ENCODE results near the gene COQ10A.

Gene COQ10A

DNA sequence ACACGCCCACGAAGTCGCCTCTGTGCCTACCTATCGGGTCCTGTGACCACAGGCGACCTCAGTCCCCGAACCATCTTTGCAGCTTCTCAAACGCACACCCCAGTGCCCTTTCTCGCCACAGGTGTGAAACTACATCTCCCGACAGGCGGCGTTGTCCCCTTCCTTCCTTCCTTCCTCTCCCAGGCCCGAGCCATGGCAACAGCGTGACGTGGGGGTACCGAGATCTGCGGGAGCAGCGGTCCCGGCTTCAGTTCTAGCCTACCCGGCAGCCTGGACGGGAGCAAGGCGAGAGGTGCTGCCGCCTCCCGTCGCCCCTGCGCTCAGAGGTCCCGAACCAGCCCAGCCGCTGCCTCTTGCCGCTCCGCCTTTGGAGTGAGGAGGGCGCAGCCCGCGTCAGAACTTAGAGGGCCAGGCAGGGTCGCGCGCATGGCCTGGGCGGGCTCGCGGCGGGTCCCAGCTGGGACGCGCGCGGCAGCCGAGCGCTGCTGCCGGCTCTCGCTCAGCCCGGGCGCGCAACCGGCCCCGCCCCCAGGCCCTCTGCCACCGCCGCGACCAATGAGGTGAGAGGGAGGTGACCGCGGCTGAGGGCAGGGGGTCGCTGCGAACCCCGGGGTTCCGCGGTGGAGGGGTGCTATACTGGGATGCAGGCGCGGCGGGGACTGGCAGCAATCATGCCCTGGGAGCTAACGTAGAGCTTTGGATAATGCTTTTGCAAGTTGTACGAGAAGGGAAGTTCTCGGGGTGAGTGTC lies at the start of gene COQ10A:
Gene COQ10A (plus strand): TSS at position 250 of the 750 bp plus-strand sequence. CDS start 177 bp downstream, at position 427.
- peak; percentile 93 for DNase-seq

DNA sequence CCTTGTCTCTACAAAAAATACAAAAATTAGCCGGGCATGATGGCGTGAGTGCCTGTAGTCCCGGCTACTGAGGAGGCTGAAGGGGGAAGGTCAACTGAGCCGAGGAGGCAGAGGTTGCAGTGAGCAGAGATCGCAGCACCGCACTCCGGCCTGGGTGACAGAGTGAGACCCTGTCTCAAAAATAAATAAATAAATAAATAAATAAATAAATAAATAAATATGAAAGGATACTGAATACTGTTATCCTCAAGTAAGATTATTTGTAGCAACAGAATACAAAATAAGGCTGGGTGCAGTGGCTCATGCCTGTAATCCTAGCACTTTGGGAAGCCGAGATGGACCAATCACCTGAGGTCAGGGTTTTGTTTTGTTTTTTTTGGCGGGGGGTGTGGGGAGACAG lies 46.9 kb upstream of the COQ10A start:
- no peak for DNase-seq

DNA sequence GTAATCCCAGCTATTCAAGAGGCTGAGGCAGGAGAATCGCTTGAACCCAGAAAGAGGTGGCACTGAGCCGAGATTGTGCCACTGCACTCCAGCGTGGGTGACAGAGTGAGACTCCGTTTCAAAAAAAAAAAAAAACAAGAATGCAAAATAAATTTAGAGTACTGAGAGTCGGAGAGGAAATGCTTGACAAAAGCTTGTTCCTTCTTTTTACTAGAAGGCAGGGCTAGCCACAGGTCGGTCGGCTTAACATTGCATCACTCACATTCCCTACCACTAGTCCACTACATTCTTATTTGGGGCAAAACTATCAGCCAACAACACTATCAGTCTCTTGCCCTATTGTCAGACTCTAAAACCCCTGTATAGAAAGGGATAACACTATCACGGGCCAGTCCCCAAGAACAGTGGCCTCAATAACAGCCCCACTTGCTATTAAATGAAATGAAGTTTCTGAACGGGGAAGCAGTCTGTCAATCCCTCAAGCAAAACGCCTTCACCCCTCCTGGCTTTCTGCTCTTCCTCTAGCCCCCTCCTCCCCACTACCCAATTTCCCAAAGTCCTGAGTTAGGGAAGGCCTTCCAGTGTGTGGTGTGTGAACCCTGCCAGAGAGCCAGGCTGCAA lies 46.0 kb upstream of the COQ10A start:
- no peak for DNase-seq

DNA sequence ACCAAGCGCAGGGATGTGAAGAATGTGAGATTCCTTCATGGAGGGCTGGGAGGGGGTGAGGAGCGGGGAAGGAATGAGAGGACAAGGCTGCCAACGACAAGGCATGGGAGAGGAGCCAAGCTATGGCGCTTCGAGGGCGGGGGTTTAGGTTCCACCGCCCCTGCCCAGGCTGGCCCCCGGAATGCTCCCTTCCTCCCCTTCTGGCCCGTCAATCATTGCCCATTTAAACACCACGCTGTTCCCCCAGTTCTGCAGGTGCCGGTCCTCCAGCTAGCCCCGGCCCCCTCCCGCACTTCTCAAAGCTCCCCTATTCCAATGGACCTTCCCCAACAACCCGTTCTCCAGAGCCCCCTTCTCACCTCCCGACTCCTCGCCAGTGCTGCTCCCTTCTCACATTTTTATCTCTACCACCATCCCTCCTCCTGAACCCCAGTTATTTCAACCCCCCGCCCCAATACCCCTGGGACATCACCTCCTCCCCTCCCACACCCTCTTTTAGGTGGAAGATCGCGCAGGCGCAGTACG lies 45.4 kb upstream of the COQ10A start:
- peak; percentile 86 for DNase-seq

DNA sequence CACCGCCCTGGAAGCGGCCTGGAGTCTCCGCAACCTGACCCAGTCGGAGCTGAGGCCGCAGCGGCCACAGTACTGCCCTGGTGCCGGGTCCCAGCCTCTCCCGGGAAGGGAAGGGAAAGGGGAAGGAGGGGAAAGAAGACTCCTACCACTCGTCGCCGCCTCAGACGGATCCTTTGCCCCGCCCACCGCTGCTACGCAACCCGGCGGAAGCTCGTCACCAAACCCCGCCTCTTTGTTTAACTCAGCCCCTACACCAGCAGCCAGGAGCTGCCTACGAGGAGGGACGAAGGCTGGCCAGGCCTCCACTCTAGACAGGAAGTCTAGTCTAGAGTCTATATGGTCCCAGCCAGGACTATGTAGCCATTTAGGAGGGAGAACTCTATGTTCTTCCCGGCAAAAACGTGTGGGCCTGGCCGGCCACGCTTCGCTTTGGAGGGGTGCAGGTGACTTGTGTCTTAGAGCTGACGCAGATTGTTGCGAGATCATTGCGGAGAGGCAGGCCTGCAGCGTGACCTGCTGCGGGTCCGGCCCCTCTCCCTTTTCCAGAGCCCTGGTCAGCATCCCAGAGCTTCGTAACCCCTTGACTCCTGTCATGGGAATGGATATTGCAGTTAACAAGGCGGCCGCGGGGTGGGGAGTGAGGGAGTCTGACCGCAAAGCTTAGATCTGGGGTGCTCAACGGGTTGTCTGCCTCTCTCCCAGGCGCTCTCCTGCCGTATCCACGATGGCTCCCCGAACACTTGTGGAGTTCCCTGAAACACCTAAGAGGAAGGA lies 44.8 kb upstream of the COQ10A start, which contains the start of gene RNF41:
Gene RNF41 (minus strand): TSS at position 166 of the 774 bp plus-strand sequence. CDS start 7,875 bp downstream, outside the sequence.
- DNase-seq, result peak; percentile 99

DNA sequence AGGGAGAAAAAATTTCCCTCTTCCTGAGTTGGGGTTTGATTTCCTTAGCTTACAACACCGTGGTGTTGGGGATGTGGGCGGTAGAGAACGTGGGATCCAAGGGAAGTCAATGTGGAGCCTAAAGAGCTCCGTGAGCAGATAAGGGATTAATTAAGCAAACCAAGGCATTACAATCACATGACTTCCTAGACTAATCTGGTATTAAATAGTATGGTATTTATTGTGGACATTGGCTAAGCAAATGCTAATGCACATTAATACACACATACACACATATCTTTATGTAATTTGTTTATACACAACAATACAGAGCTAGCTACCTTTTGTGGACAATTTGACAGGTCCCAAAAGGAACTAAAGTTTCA lies 44.2 kb upstream of the COQ10A start:
- no peak for DNase-seq

DNA sequence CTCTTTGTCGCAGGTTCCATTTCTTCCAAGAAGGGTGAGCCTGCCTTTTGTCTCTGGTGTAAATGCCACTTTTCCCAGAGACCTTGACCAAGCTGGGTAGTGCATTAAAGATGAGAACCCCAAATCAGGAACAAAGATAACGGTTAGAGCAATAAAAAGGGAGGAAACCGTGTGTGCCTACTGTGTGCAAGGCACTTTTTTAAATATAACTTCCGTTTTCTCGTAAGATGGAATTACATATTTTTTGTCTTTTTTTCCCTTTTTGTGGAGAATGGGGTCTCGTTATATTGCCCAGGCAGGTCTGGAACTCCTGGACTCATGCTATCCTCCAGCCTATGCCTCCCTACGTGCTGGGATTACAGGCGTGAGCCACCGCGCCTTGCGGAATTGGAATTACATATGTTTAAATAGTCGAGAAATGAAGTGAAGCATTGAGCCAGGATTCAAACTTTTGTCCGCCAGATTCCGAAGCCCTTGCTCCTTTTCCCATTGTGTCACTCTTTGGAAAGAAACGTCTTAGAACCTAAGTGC lies 43.1 kb upstream of the COQ10A start:
- no peak for DNase-seq

DNA sequence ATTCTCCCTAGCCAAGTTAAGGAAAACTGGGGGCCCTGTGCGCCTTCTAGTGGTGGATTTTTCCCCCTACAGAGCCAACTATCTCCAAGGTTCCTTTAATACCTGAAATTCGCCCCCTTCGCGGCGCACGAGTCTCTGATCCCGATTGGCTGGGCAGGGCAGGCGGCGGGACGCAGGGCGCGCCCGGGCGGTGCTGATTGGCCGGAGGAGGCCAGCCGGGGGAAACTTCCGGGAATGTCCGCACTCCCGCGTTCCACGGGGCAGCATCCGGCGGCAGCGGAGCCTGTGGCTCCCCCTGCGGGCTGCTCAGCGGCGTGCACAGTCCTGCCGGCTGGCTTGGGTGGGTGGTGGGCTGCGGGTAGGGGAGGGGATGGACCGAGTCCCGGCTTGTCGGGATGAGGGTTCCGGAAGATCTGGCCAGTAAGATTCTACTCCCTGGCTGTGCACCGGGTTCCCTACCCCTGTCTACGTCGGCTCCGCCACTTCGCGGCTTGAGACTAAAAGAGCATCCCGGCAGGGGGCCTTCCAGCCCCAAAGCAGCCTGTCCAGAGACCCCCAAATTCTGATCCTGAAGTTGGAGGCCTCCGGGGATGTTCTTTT lies 42.5 kb upstream of the COQ10A start, which contains the start of gene NABP2:
Gene NABP2 (plus strand): TSS at position 241 of the 600 bp plus-strand sequence. CDS start 515 bp downstream, outside the sequence.
- peak; percentile 99 for DNase-seq

DNA sequence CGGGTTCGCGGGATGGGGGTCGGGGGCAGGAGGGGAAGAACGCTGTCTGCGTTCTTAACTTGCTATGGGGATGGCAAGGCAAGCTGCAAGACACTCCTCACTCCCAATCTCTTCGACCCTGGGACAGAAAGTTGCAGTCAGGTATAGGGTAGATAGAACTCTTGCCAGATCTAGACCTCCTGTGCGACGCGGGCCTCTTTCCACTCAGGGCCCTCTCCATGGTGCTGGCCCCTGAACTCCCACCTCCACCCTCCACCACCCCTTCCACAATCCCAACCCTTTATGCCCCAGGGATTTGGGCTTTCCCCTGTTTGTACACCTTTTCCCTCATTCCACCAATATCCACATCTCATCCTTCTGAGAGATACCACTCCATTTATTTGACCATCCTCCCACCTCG lies 41.8 kb upstream of the COQ10A start:
- DNase-seq, result no peak

DNA sequence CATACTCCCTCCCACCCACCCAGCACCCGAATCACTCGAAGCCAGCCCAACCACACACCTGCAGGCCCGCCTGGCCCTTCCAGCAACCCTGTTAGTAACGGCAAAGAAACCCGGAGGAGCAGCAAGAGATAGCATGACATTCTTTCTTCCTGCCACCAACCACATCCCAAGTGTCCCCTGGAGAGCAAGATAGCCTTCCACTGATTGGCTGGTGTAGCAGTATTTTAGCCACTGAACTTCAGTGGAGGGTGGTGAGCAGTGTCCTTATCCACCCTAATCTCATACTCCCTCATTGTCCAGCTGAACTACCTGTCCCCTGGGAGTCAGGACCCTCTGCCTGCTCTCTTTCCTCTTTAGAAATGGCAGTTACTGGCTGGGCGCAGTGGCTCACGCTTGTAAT lies 37.7 kb upstream of the COQ10A start:
- no peak for DNase-seq

DNA sequence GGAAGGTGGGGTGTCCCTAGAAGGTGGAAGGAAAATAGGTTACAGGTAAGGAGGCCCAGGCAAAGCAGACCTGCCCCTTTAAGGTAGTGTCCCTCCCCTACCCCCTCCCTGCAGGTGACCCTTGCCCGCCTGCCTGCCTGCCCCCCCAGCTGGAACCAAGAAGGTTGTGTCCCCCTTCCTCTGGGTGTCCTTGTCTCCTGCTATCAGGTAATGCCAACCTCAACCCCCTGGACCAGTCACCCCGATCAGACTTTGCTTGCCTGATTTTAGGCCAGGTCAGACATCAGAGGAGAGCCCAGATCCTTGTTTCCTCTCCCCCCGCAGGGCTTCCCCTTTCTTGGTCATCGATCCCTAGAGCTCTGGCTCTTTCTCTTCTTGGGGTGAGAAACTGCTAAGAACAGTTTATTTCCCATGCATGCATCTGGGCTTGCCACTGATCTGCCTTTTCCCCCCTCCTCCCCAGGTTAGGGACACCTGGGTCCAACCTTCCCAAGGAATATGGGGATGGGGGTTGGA lies 36.8 kb upstream of the COQ10A start, which contains the start of gene SLC39A5:
Gene SLC39A5 (plus strand): TSS at position 136 of the 516 bp plus-strand sequence. CDS start 1,224 bp downstream, outside the sequence.
- no peak for DNase-seq

DNA sequence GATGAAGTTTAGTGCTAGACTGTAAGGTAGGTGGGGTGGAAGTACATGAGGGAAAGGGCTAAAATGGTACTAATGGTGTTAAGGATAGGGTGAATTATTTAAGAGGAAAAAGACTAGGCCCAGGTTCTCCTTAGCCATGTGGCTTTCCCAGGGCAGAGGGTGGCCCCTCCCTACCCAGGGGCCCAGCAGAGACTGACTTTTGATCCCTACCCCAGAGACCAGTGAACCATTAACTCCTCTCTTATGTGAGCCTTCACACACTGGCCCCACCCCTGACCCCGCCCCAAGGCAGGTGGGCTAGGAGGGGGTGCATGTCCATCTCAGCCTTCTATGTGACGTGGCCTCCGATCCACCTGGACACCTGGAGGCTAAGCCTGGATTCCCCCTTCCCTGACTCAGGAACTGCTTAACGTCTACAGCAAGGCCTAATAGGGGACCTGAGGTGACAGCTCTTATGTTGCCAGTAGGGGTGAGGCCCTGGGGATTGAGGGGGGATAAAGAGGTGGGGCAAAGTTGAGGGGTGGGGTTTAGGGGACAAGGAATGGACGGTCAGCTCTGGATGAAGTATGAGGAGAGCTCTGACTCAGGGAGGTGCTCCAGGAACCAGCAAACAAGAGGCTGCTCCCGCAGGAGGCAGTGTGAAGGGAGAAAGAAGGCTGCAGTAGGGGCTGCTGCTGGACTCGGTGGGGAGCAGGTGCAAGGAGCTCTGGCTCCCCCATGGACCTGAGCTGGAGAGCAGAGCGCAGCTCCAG lies 36.1 kb upstream of the COQ10A start:
- no peak for DNase-seq

DNA sequence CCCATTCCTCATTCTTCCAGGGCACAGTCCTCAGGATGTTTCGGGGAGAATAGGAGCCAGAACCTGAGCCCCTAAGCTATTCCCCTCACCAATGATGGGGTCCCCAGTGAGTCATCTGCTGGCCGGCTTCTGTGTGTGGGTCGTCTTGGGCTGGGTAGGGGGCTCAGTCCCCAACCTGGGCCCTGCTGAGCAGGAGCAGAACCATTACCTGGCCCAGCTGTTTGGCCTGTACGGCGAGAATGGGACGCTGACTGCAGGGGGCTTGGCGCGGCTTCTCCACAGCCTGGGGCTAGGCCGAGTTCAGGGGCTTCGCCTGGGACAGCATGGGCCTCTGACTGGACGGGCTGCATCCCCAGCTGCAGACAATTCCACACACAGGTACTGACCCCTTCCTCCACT lies 35.6 kb upstream of the COQ10A start:
- no peak for DNase-seq

DNA sequence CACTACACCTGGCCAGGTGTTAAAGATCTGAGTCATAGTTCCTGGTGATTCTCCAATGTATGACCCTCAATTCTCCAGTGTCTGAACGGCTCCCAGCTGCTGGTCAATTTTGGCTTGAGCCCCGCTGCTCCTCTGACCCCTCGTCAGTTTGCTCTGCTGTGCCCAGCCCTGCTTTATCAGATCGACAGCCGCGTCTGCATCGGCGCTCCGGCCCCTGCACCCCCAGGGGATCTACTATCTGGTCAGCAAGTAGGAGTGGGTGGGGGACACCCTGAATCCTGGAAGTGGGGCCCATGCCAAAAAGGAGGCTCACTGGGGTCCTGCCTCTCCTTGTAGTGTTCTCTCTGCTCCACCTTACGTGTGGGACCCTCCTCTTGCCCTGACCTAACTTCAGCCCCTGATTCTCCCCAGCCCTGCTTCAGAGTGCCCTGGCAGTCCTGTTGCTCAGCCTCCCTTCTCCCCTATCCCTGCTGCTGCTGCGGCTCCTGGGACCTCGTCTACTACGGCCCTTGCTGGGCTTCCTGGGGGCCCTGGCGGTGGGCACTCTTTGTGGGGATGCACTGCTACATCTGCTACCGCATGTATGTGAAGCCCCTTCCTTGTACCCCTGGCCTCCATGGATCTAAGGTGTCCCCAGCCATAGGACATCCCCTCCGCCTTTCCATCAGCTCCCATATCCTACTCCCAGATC lies 31.9 kb upstream of the COQ10A start:
- DNase-seq, result no peak

DNA sequence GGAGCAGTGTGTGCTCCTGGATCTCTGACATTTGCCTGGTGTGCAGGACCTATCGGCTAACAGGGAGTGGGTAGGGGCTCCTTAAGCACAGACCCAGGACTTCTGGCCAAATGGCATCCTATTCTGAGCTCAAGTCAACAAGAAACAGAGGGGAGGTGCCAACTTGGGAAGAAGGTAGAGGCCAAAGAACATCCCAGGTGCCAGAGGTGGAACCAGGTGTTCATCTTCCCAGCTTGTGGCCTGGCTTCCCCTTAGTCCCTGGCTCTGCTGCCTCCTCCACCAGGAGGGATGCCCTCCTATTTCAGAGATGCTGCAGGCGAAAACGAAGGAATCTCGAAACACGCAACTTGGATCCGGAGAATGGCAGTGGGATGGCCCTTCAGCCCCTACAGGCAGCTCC lies 30.7 kb upstream of the COQ10A start:
- no peak for DNase-seq

DNA sequence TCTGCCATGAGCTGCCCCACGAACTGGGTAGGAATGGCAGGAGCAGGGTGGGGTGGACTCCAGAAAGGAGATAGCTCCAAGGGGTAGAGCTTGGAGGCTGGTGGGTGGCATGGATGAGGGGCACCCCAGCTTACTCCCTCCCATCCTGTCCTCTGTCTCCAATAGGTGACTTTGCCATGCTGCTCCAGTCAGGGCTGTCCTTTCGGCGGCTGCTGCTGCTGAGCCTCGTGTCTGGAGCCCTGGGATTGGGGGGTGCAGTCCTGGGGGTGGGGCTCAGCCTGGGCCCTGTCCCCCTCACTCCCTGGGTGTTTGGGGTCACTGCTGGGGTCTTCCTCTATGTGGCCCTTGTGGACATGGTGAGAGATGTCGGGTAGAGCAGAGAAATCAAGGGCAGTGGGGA lies 29.8 kb upstream of the COQ10A start:
- DNase-seq, result no peak

DNA sequence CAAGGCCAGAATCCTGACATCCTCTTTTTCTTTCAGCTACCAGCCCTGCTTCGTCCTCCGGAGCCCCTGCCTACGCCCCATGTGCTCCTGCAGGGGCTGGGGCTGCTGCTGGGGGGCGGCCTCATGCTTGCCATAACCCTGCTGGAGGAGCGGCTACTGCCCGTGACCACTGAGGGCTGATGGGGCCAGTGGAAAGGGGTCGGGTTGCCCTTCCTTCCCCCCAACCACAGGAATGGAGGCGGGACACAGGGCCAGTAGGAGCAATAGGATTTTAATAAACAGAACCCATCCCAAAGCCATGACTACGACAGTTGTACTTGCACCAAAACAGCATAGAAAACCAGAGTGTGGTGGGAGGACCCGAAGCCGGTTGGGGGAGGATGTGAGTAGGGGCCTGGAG lies 29.2 kb upstream of the COQ10A start:
- DNase-seq, result no peak

DNA sequence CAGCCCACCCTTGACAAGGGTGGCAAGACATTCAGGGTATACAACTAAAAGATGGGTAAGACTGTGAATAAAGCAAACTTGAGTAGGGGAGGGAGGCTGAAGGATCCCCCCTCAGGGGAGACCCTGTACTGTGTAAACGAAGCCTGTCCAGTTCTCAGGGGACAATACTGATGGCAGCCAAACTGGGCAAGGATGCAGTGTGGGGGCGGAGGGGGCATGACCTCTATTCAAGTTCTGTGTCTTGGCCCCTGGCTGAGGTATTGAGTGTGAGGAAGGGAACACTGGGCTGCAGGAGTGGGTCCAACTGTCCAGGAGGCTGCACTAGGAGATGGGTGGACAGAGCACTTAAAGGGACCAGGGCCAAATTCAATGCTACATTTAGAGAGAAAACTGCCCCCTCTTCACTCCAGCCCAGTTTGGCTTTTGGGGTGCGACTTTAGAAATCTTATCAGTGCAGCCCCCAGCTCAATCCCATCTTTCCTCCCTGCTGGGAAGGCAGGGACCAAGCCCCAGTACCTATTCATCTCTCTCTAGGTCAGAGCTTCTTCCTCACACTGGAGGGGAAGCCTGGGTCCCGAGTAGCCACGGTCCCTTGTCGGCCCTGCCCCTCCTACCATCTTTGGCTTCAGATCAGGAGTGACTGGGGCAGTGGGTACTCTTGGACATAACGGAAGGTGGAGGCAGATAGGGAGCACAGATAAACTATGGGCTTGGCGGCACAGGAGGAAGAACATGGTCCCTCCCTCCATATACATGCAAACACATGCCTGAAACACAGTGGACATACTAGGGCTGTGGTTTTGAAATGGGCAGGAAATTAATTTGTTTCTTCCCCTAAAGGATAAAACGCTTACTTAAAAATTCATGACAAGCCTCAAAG lies 25.1 kb upstream of the COQ10A start:
- no peak for DNase-seq

DNA sequence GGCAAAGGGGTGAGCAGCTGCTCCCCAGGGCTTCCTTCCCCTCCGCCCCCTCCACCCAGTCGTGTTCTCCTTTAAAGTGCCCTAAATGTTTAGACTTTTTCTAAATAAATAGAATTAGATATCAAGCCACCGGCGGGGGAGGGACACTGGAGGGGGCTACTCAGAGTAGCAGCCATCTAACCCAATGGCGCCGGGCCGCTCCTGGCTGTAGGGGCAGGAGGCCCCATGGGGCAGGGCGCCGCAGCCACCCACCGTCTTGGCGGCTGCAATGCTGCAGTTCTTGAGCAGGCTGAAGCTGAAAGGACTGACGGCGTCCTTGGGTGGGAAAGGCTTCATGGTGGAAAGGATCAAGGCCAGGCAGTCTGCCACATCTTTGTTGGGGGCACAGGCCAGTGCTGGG lies 23.8 kb upstream of the COQ10A start:
- DNase-seq, result no peak

DNA sequence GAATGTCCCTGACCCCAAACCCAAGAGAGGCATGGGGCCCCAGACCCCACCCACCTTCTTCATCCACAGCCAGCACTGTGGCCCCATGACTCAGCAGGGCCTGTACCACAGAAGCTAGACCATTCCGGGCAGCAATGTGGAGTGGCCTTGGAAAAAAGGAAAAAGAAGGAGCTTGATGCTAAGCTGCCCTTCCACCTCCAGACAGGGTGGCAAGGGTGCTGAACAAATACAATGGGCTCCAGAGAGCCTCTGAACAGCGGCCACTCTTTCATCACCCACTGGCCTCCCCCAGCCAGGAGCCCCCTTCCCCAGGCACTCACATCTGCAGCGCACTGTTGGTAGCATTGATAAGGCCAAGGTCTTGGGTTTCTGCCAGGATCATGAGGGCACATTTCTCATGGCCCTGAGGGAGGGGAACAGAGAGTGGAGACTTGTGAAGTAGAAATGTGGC lies 23.0 kb upstream of the COQ10A start:
- DNase-seq, result no peak
